Fibroblast of skin of left biceps (primary cell): ENCODE results near the gene C1orf159.
A peak's percentile ranks its signal among the peaks of the same experiment; 100 is the strongest.

Experiments used
- DNase-seq, 2 experiments: peaks; one replicate each; pipeline ENCODE4 v3.0.0-alpha.2; 2013; ENCODE audit warnings: low read depth in 2 of 2

C1orf159 gene

GRCh38 chr1:1132042-1132950 lies 16.4 kb upstream of the C1orf159 start:
- DNase-seq = no peak

- DNase-seq = no peak
Measured at GRCh38 chr1:1130206-1131120, 14.6 kb upstream of the C1orf159 start.

- DNase-seq = no peak
Measured at GRCh38 chr1:1129381-1129821, 13.5 kb upstream of the C1orf159 start.

GRCh38 chr1:1128454-1129139 lies 12.7 kb upstream of the C1orf159 start:
- DNase-seq = no peak

GRCh38 chr1:1127551-1128451 lies 11.9 kb upstream of the C1orf159 start:
- DNase-seq = no peak

GRCh38 chr1:1125945-1126344 lies 10.1 kb upstream of the C1orf159 start:
- DNase-seq = no peak

- DNase-seq = no peak
Measured at GRCh38 chr1:1124786-1125642, 9.1 kb upstream of the C1orf159 start.

GRCh38 chr1:1124508-1124785 lies 8.6 kb upstream of the C1orf159 start:
- no peak for DNase-seq

GRCh38 chr1:1123581-1124507 lies 8.0 kb upstream of the C1orf159 start:
- DNase-seq = no peak

GRCh38 chr1:1122981-1123480 lies 7.1 kb upstream of the C1orf159 start:
- no peak for DNase-seq

GRCh38 chr1:1122078-1122811 lies 6.4 kb upstream of the C1orf159 start:
- peak; percentile 20 to 24 for DNase-seq

GRCh38 chr1:1121611-1122077 lies 5.8 kb upstream of the C1orf159 start:
- DNase-seq = no peak

GRCh38 chr1:1120866-1121591 lies 5.1 kb upstream of the C1orf159 start:
- no peak for DNase-seq

GRCh38 chr1:1120096-1120495 lies 4.2 kb upstream of the C1orf159 start:
- no peak for DNase-seq

GRCh38 chr1:1119272-1119890 lies 3.5 kb upstream of the C1orf159 start:
- no peak for DNase-seq

- DNase-seq = no peak
Measured at GRCh38 chr1:1118876-1119220, 3.0 kb upstream of the C1orf159 start.
